Stimulated activated CD8-positive, alpha-beta memory T cell treated with anti-CD3 and anti-CD28 coated beads, Interleukin-4, amount 100 ng/mL, for 24 hours (primary cell): ENCODE measurements around the gene RAPH1.

ENCODE experiments used
- DNase-seq: peaks from one replicate; pipeline ENCODE4 v3.0.0-alpha.2; 2020; ENCODE audit warnings: low read depth

RAPH1 gene

DNA sequence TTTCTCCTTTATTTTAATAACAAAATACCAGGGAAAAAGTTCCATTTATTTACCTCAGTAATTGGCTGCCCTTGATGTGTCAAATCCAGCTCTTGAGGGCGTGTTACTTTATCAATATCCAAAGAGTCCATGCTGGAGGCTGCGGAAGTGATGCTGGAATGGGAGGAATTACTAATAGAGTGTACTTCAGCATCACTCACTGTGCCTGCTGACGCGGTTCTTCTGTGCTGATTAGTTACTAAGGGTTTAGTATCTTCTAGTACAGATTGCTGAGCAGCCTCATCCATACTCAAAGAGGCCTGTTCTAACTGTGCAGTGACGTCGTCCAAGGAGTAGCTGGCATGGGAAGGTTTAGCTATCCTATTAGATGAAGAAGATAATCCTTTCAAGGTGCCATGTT, 45.6 kb downstream of the RAPH1 start:
- DNase-seq, result no peak

DNA sequence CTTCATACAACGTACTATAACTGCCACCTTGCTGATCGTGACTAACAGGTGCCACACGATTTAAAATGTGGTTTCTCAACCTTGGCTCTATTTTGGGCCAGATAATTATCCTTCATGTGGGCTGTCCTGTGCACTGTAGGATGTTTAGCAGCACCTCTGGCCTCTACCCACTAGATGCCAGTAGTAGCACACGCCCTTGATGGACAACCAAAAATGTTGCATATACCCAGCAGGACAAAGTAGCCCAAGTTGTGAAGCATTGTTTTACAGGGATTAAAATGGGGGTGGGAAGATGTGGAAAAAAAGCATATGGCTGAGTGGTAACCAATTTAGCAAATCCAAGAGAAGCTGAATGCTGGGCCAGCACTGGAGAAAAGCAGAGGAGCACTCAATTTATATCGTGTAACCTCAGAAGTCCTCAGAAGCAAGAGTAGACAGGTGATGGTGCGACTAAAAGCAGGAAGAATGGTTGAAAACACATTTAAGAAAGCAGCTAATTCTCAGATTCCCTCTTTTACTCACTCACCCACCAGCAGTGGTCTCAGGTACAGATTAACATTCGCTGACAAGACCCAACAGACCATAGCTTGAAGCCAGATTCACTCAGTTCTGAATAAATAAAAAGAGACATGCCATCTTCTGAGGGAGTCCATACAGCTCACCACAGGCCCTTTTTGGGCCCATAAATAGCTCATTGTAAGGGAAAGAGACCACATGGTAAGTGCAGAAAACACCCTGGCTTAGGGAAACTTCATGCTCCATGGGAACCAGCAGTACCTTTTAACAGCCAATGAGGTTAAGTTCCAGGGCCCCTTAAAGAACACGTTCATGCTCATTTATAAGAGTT, 50.6 kb downstream of the RAPH1 start:
- peak; percentile 19 for DNase-seq

DNA sequence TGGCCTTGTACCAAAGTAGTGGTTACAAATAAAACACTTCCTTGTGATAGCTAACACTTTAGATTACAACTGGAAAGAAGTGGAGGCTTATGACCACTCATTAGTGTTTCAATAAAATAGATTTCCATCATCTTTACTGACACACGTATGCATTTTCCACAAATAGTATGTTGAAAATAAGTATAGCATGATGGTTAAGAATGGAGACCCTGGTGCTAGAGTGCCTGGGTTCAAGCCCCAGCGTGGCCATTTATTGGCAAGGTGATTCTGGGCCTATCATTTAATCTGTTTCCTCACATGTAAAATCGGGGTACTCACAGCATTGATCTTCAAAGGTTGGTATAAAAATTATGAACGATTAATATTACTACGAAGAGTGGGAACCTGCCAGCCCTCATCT, 54.5 kb downstream of the RAPH1 start:
- no peak for DNase-seq

DNA sequence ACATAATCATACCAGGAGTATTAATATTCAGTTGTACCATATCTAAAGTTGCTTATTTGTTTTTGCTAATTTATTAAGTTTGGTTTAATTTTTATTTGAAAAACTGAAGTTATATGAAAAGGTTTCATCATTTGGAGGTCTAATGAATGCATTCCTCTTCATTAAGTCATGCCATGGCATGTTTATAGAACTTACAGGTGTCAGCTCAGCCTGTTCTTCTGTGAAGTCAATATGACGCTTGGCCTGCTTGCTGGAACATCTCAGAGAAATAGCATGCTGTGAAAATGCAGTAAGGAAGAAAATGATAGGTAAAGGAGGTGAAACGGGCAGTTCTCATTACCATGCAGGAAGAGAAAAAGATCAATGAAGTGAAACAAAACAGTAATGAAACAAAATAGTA, 58.2 kb downstream of the RAPH1 start:
- no peak for DNase-seq

DNA sequence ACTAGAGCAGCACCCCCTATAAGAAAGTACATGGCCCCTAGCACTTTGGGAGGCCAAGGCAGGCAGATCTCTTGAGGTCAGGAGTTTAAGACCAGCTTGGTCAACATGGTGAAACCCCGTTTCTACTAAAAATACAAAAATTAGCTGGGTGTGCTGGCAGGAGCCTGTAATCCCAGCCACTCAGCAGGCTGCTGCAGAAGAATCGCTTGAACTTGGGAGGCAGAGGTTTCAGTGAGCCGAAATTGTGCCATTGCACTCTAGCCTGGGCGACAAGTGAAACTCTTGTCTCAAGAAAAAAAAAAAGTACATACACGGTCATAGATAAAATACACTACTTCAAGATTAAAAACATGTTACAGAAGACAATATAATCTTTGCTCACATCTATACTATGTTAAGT, 63.8 kb downstream of the RAPH1 start:
- no peak for DNase-seq

DNA sequence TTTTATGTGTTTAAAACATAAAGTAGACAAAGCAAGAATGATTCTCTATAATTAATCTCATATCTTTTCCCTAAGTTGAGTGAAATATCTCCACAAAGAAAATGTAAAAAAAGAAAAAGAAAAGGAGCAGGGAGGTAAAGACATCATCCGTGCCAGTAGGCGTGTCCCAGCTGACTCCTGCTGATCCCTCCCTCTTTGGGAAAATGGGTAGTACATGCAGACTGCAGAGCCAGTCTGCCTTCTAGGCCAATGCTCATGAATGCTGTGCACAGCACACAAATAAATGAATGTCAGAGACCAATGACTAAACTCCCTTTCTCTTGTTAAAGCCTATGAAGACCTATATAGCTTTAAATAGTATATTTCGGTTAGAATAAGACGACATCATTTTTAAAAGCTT, 64.7 kb downstream of the RAPH1 start:
- no peak for DNase-seq

DNA sequence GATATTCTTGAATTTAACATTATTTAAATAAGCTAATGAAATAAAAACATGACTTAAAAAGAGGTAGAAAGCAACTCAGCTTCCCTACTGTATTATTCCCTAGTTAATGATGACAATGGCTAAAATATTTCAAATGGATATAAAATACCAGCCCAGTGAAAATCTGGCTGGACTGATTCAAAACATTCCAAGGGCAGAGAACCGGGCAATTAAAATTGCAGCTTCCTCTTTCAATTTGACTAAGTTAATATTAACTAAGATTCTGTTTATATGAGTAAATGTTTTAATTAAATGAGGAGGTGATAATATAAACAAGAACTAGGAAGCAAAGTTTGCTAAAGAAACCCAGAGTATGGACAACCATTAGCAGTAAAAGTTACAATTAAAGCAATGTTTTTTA, 65.6 kb downstream of the RAPH1 start:
- no peak for DNase-seq

DNA sequence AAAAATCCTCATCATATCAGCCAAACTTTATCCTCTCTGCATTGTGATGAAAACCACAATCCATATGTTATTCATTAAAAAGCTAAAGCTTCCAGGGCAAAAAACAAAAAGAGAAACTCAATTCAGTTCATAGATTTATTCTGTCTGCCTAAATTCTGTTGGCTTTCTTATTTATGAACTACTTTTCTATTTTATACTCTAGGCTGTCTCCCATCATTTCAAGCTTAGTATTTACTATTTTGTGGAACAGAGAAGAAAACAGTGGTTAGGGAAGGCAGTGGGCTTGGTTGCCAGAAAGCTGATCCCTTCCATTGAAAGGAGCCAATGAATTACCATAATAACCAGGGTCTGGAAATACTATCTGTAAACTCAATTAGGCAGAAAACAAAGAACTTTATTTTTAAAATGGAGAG, 71.8 kb downstream of the RAPH1 start:
- DNase-seq, result no peak

DNA sequence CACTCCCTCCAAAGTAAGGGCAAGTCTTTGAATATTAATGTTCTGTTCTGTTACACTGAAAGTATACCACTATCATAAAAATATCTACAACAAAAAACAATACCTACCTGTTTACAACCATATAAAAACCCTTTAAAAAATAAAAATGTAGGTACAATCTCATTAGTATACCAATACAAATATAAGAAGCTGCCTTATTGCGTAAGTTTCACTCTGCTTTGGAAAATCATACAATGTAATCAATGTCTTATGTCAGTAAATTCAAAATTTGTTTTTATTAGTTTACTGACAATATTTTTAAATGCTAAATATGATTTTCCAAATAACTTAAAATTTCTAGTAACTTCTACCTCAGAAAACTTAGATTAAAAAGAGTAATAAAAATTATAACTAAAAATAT, 72.8 kb downstream of the RAPH1 start:
- DNase-seq, result no peak

DNA sequence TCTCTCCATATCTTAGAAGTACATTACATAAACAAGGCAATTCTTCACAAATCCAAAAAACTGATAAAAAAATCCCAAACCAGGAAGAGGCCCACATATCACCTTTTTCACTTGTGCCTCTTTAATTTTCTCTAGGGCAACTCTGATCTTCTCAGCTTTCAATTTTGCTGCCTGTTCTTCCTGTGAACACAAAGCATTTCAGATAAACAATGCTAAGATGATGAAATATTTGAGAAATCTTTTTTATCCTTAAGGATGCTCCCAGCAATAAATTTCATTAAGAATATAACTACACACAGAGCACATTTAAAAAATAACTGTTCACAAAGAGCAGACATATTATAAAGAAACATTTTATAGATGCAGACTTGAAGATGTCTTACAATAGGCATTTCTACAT, 73.4 kb downstream of the RAPH1 start:
- DNase-seq, result no peak

DNA sequence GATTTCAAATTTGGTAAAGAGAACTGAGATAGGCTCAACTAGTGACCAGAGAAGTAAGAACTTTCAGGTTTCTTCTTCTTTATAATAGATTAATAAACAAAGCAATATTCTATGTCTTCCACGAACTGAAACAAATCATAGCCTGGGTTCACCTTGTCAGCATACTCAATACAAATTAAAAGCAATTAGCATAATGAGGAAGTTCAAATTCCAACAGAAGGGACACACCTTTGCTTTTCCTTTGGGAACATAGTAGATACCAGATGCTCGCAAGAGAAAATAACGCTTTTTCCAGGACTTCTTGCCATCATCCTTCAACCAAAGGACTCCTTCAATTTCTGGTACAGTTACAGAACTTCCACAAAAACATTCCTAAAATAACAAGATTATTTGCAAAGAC, 79.9 kb downstream of the RAPH1 start:
- no peak for DNase-seq

DNA sequence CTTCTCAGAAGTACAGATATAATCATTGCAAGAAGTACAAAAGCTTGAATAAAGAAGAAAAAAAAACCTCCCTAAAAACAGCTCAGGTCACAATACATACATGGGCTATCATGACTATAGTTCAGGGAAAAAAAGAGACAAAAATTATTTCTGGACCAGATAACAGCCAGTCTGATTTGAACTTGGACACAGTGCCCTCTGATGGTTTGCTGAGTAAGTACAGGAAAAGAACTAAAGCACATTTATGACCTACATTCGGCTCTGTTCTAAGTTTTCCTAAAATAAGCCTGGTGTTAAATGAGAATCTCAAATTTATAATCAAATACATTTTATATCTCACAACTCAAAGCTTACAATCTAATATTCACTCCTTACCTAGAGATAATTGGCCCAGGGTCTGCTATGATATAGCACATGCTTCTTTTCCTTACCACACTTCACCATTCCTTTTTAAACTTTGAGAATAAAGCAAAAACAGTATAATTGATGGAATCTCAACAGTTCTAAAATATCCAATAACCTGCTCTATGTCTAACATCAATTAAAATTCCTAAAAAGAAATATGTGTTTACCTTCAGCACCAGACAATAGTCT, 81.1 kb downstream of the RAPH1 start:
- no peak for DNase-seq

DNA sequence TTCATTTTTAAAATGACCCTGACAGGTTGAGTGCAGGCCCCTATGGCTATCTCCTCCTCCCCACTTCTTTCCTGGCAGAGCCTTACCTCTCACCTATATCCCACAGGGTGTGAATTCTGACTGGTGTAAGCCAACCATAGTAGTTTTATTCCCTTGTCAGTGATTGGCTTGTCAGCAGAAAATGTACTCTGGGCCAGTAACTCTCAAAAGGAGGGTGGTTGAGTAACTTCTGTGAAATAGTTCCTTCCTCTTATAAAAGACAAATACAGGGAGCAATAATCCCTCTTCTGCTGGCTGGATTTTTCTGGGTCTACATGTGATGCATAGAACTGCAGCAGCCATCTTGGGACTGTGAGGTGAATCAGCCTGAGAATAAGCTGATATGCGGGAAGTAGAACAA, 83.4 kb downstream of the RAPH1 start:
- no peak for DNase-seq

DNA sequence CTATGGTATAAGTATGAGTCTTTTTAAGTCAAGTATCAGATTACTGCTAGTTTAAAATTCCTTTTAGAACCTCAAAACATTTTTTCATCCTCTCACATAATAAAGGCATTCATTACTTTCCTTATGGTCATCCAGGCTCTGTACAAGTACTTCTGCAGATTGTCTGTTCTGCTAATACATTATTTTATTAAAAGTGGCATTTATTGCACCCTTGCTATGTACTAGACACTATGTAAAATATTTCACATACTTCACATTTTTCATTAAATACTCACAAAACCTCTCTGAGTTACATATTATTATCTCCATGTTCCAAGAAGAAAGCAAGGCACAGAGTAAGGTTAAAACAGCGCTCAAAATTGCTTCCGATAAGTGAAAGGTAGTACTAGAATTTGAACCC, 84.1 kb downstream of the RAPH1 start:
- no peak for DNase-seq

DNA sequence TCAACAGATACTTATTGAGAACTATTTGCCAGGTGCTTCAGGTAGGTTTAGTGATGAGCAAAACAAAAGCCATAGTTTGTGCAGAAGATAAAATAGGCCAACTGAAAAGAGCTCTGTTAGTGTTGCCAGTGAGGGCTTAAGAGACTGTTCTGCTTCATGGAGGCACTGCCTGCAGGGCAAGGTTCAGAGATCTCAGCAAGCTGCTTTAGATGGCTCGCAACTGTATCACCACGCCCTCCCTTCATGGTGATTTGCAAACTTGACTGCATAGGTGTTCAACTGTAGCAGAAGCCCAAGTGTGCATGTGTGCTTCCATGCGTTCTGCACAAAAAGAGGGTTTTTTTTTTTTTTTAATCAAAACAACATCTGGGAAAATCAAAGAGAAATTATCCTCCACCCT, 84.5 kb downstream of the RAPH1 start:
- DNase-seq, result no peak

DNA sequence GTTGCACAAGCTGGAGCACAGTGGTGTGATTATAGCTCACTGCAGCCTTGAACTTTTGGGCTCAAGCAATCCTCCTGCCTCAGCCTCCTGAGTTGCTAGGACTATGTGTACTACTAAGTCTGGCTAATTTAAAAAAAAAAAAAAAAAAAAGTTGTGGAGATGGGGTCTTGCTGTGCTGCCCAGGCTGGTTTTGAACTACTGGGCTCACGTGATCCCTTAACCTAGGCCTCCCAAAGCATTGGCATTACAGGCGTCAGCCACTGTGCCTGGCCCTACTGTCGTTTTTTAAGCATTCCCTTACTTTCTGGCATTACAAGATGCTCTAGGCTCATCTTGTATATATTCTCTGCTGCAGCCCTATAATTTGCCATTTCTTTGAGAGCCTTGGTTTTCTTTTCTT, 88.3 kb downstream of the RAPH1 start:
- DNase-seq, result no peak

DNA sequence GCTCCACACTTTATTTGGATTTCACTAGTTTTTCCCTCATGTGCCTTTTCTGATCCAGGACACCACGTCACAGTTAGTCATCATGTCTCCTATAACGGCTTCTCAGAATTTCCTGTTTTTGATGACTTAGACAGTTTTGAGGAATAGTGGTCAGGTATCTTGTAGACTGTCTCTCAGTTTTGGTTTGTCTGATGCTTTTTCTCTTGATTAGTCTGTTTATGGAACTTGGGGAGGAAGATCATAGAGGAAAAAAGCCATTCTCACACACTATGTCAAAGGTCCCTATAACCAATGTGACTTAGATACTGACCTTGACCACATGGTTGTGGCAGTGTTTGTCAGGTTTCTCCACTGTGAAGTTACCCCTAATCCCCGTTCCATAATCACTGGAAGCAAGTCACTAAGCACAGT, 89.0 kb downstream of the RAPH1 start:
- no peak for DNase-seq

DNA sequence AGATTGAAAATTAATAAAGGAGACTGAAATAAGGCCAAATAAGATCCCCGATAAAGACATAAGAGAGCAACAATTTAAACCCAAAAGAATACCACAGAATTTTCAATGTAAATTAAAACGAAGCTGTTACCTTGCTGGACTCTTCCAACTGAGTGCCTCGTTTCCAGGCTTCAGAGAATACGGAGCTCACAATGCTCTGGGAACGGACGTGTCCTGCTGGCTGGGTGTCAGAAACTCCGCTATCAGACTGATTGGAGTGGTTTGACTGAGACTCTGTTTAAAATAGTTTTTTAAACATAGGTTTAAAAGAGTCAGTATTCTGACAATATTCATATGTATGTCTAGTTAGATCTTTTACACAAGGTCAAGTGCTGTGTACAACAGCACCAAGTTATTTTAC, 90.4 kb downstream of the RAPH1 start:
- no peak for DNase-seq

DNA sequence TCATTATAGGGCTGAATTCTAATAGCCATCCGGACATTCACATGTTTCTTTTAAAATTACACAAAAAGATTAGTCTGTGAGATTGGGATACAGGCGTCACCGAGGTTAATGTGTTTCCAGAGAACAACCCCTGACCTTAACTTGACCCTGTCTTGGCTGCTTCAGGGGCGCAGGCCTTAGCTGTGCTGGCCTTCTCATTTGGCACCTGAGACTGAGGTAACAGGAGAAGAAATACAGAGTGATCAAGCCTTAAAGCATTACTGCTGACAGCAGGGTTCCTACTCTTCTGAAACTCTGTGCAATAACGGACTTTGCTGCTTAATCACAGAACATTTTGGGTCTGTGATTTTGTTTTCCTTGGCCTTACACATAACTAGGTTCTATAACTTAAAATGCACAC, 92.6 kb downstream of the RAPH1 start:
- DNase-seq, result no peak

DNA sequence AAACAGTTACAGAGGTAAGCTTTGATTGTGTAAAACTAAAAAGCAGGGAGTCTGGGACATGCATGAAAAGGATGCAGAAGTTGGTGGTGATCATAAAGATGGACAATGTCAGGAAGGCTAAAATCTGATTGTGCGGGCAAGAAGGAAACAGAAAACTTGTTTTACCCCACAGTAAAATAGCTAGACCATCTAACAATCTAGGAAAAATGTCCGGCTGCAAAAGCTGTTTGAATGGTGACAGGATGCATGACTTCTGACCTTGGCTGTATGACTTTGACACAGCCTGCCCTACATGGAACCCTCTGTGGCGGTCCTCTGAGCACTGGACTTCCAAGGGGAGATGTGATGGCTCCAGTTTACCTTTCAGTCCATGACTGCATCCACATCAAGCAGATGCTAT, 93.6 kb downstream of the RAPH1 start:
- DNase-seq, result no peak

DNA sequence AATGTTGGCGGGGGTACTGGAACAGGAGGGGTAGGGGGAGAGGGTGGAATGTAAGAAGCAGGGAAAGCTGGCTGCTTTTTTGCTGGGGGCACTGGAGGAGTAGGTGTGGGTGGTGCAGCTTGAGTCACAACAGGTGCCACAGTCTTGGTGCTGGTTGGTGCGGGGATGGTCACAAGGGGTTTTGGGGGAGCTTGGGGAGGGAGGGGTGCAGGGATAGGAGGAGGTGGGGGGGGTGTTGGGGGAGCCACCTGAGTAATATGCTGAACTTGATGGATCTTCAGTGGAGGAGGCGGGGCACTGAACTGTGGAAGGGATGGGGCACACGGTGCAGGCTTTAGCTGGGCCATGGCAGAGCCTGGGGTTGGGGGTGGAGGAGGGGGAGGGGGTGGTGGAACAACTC, 94.4 kb downstream of the RAPH1 start:
- DNase-seq, result no peak

DNA sequence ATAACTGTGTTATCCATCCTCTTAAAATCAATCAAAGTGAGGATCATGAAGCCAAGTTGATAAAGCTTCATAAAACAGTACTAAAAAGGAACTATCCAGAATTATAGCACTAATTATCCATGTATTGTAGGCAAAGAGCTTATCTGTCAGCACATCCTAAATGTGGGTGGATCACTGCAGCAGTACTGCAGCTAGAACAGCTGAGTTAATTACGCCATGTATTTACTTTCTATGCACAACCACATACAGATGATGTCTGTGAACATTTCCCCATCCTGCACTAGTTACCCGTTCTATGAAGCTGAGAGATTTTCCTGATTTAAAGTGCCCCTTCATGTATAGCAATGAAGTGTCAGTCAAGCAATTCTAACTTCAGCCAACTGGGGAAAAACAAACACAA, 96.6 kb downstream of the RAPH1 start:
- no peak for DNase-seq

DNA sequence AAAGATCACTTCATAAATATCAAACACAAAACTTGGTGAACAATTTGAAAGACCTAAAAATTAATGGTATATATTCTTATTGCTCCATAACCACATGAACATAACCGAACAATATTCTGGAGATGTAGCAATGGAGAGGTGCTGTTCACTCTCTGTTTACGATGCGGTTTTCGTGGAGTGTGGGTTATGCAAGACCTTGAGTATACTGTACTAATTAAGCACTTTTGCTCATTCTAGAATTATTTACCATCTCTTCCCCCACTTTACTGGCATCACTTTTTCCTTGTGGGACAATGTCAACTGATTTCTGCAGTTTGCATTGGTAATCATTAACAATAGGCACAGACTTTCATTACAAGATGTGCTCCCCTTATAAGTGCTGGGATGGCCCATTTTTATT, 97.6 kb downstream of the RAPH1 start:
- no peak for DNase-seq

DNA sequence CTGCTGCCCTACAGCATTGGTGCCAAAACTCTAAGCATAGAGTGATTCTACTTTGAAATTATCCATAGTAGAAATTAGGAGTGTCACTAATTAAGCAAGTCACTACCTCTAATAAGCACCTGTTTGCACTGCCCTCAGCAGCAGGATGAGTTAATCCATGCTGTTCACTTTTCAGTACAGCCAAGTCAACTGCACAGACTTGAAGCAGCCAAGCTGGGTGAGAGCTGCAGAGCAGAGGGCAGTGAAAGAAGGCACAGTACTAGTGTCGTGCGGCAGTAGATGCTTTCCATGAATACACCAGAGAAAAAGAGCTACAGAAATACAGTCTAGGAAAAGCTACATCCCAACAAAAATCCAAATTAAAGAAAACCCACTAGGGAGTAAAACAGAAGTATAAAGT, 98.6 kb downstream of the RAPH1 start:
- no peak for DNase-seq
